ENCODE results near the gene NOS1AP.

DNA sequence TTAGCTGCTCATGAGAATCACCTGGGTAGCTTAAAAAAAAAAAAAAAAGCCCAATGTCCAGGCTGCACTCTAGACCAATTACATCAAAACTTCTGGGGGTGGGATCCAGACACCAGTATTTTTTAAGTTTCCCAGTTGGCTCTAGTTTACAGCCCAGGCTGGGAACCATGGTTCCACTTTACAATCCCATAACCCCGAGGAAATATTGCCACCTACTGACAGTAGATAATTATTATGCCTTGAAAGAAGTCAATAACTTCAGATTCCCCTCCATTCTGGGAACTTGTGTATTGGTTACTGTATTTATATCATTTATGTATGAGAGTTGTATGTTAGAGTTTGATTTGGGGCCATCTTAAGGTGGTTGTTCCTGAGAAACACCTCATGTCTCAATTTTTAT lies 207.0 kb downstream of the NOS1AP start:
- TF ChIP-seq, protein P1, sequence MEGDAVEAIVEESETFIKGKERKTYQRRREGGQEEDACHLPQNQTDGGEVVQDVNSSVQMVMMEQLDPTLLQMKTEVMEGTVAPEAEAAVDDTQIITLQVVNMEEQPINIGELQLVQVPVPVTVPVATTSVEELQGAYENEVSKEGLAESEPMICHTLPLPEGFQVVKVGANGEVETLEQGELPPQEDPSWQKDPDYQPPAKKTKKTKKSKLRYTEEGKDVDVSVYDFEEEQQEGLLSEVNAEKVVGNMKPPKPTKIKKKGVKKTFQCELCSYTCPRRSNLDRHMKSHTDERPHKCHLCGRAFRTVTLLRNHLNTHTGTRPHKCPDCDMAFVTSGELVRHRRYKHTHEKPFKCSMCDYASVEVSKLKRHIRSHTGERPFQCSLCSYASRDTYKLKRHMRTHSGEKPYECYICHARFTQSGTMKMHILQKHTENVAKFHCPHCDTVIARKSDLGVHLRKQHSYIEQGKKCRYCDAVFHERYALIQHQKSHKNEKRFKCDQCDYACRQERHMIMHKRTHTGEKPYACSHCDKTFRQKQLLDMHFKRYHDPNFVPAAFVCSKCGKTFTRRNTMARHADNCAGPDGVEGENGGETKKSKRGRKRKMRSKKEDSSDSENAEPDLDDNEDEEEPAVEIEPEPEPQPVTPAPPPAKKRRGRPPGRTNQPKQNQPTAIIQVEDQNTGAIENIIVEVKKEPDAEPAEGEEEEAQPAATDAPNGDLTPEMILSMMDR (IDR thresholded peaks at IDR 0.05): peak in 4 of 5 experiments; percentile 37 to 42 (median 38)
- no peak for TF ChIP-seq POLR2A (IDR thresholded peaks at IDR 0.05)
- no peak for TF ChIP-seq POLR2AphosphoS5 (IDR thresholded peaks at IDR 0.05)

Measured in transverse colon (tissue), 4 donors.